Endothelial cell (in vitro differentiated cells): ENCODE results near the gene DZANK1. TPM values are rescaled to one million over a fixed set of nuclear protein-coding genes. Genes with fewer than 3 reads are reported as not detected.
A peak's percentile ranks its signal among the peaks of the same experiment; 100 is the strongest.

ENCODE experiments used
- DNase-seq: peaks from one replicate; pipeline ENCODE4 v3.0.0; 2021; ENCODE audit warnings: low spot score
- H3K27ac Mint-ChIP-seq: one replicate; pipeline ENCODE4 v1.8.0; 2021; ENCODE audit warnings: mixed read lengths, inconsistent platforms; ENCODE audit not compliant: unreplicated experiment
- H3K27me3 Mint-ChIP-seq: one replicate; pipeline ENCODE4 v1.8.0; 2021; ENCODE audit warnings: mild to moderate bottlenecking, moderate library complexity, mixed read lengths, inconsistent platforms; ENCODE audit not compliant: unreplicated experiment
- H3K36me3 Mint-ChIP-seq: one replicate; pipeline ENCODE4 v1.8.0; 2021; ENCODE audit warnings: mild to moderate bottlenecking, low read depth, mixed read lengths, inconsistent platforms; ENCODE audit not compliant: unreplicated experiment
- H3K4me1 Mint-ChIP-seq: one replicate; pipeline ENCODE4 v1.8.0; 2021; ENCODE audit warnings: mild to moderate bottlenecking, mixed read lengths, inconsistent platforms; ENCODE audit not compliant: unreplicated experiment
- H3K4me3 Mint-ChIP-seq: one replicate; pipeline ENCODE4 v1.8.0; 2021; ENCODE audit warnings: mild to moderate bottlenecking, mixed read lengths, inconsistent platforms; ENCODE audit not compliant: unreplicated experiment
- H3K9me3 Mint-ChIP-seq: one replicate; pipeline ENCODE4 v1.8.0; 2021; ENCODE audit warnings: mixed read lengths, inconsistent platforms; ENCODE audit not compliant: unreplicated experiment
- CTCF ChIP-seq: fragments of 200-600 bp; sonication (generic); IDR thresholded peaks from one replicate; pipeline ENCODE4 v1.5.0; 2021; ENCODE audit warnings: antibody characterized with exemption; ENCODE audit not compliant: unreplicated experiment
- total RNA-seq: library from RNA; stranded (reverse); fragmentation: NEBNext Ultra II Directional; extraction: Animal tissue kit (Norgen Biotek cat#: 25700); gene quantifications from one replicate; pipeline ENCODE4 v1.2.1, GENCODE V29; 2021; ENCODE audit not compliant: unreplicated experiment

DZANK1 gene
- total RNA-seq, 1 donor from 2014 or later = 4.2 TPM

- Mint-ChIP-seq H3K27ac (peak within 1 kb of the TSS; percentile 64), H3K36me3 (peaks cover 8% of the 10 kb centered on the region), H3K27me3 (no peaks in the 10 kb centered on the region), H3K4me1 (no peaks in the 10 kb centered on the region), H3K4me3 (peak within 1 kb of the TSS; percentile 98), H3K9me3 (no peaks in the 10 kb centered on the region)
- TF ChIP-seq CTCF = no peak
- peak; percentile 86 for DNase-seq
These were observed 30.1 kb upstream of the DZANK1 start, which contains the start of gene RBBP9 for GRCh38 chr20:18496740-18497592. TSS of gene RBBP9 (minus strand) at chr20:18497225. CDS start at chr20:18497167, 58 bp downstream.

- Mint-ChIP-seq H3K36me3 (peaks cover 8% of the 10 kb centered on the region), H3K4me3 (peak overlapping the region; percentile 98), H3K27ac (no peak overlapping the region), H3K4me1 (no peaks in the 10 kb centered on the region), H3K9me3 (no peaks in the 10 kb centered on the region), H3K27me3 (no peaks in the 10 kb centered on the region)
- DNase-seq = no peak
- no peak for TF ChIP-seq CTCF
These were observed 29.2 kb upstream of the DZANK1 start for GRCh38 chr20:18496042-18496441.

- H3K4me1 Mint-ChIP-seq = no peaks in the 10 kb centered on the region
- DNase-seq = no peak
- H3K27ac Mint-ChIP-seq = no peak overlapping the region
- H3K4me3 Mint-ChIP-seq = no peak overlapping the region
- H3K9me3 Mint-ChIP-seq = no peaks in the 10 kb centered on the region
- TF ChIP-seq CTCF = no peak
- H3K36me3 Mint-ChIP-seq = peaks cover 12% of the 10 kb centered on the region
- H3K27me3 Mint-ChIP-seq = no peaks in the 10 kb centered on the region
These were observed 21.5 kb upstream of the DZANK1 start for GRCh38 chr20:18488301-18488700.

- Mint-ChIP-seq H3K4me1 (no peaks in the 10 kb centered on the region), H3K27ac (no peak overlapping the region), H3K4me3 (no peak overlapping the region), H3K9me3 (no peaks in the 10 kb centered on the region), H3K27me3 (peaks cover 1% of the 10 kb centered on the region), H3K36me3 (peaks cover 20% of the 10 kb centered on the region)
- no peak for DNase-seq
- no peak for TF ChIP-seq CTCF
These were observed 14.8 kb upstream of the DZANK1 start for GRCh38 chr20:18481596-18481995.

- H3K36me3 Mint-ChIP-seq = peaks cover 26% of the 10 kb centered on the region
- peaks cover 1% of the 10 kb centered on the region for H3K27me3 Mint-ChIP-seq
- H3K4me3 Mint-ChIP-seq = no peak overlapping the region
- H3K9me3 Mint-ChIP-seq = no peaks in the 10 kb centered on the region
- no peaks in the 10 kb centered on the region for H3K4me1 Mint-ChIP-seq
- no peak for DNase-seq
- no peak for TF ChIP-seq CTCF
- H3K27ac Mint-ChIP-seq = no peak overlapping the region
These were observed 11.0 kb upstream of the DZANK1 start for GRCh38 chr20:18477821-18478220.
